Caco-2 (cell line): ENCODE results near the gene MAPRE2. TPM values are rescaled to one million over a fixed set of nuclear protein-coding genes. Genes with fewer than 3 reads are reported as not detected.

Experiments used
- BruUV-seq: library from RNA; stranded (reverse); fragments of 400-500 nt; replicated peaks from 2 replicates; lab custom pipeline; 2021; lab: Mats Ljungman, UMichigan
- CTCF ChIA-PET: fragments of 300-600 bp; sonication (Branson Sonifier 250); formaldehyde crosslinking; loops from one replicate; lab custom pipeline; 2022; ENCODE audit warnings: antibody characterized with exemption; lab: Charles Lee
- POLR2A ChIA-PET: fragments of 300-600 bp; sonication (Branson Sonifier 250); formaldehyde crosslinking; loops from one replicate; lab custom pipeline; 2022; ENCODE audit warnings: antibody characterized with exemption; lab: Charles Lee
- DNase-seq, 2 experiments: peaks; one replicate each; pipeline versions ENCODE4 v3.0.0 to v3.0.0-alpha.2; 2020 to 2022
- H3K27me3 ChIP-seq: replicated peaks from 2 replicates; pipeline ENCODE4 v1.6.0; 2011; ENCODE audit warnings: low read length; ENCODE audit not compliant: control insufficient read depth, insufficient read depth
- H3K36me3 ChIP-seq: 2 replicates; pipeline ENCODE4 v1.5.1; 2011; ENCODE audit warnings: low read length; ENCODE audit not compliant: control insufficient read depth, insufficient read depth
- H3K4me1 ChIP-seq: fragments of 250-450 bp; sonication (Bioruptor Pico); 2 replicates; pipeline ENCODE4 v1.5.1; 2020; ENCODE audit warnings: mild to moderate bottlenecking
- H3K4me3 ChIP-seq: 2 replicates; pipeline ENCODE4 v1.5.1; 2011; ENCODE audit warnings: low read depth, mild to moderate bottlenecking, control low read depth, low read length
- H3K9me3 ChIP-seq: fragments of 250-450 bp; sonication (Bioruptor Pico); 2 replicates; pipeline ENCODE4 v1.5.1; 2020; ENCODE audit warnings: mild to moderate bottlenecking, moderate library complexity
- H3K27ac Mint-ChIP-seq: one replicate; pipeline ENCODE4 v1.8.0; 2022; ENCODE audit warnings: mixed read lengths; ENCODE audit not compliant: unreplicated experiment
- H3K27me3 Mint-ChIP-seq: one replicate; pipeline ENCODE4 v1.8.0; 2022; ENCODE audit warnings: mixed read lengths; ENCODE audit not compliant: insufficient read depth, unreplicated experiment
- H3K36me3 Mint-ChIP-seq: one replicate; pipeline ENCODE4 v1.8.0; 2022; ENCODE audit warnings: mild to moderate bottlenecking, mixed read lengths; ENCODE audit not compliant: insufficient read depth, unreplicated experiment
- H3K4me1 Mint-ChIP-seq: one replicate; pipeline ENCODE4 v1.8.0; 2022; ENCODE audit warnings: low read depth, mixed read lengths; ENCODE audit not compliant: unreplicated experiment
- H3K4me3 Mint-ChIP-seq: one replicate; pipeline ENCODE4 v1.8.0; 2022; ENCODE audit warnings: mild to moderate bottlenecking, moderate library complexity, mixed read lengths; ENCODE audit not compliant: unreplicated experiment
- H3K9me3 Mint-ChIP-seq: one replicate; pipeline ENCODE4 v1.8.0; 2022; ENCODE audit warnings: mixed read lengths; ENCODE audit not compliant: unreplicated experiment
- CTCF ChIP-seq, 2 experiments: fragments of 200-600 bp in 1 of 2; IDR thresholded peaks; 1 replicate in 1 of 2; 2 replicates in 1 of 2; pipeline versions ENCODE4 v1.5.1 to v1.8.0; 2011 to 2022; ENCODE audit warnings: antibody characterized with exemption in 1 of 2, control low read depth in 1 of 2, inconsistent platforms in 1 of 2, low read depth in 1 of 2, low read length in 1 of 2, mild to moderate bottlenecking in 1 of 2, moderate library complexity in 1 of 2; ENCODE audit not compliant: insufficient read depth in 1 of 2, severe bottlenecking in 1 of 2, unreplicated experiment in 1 of 2
- intact Hi-C: fragments of 100-400 bp; cut with micrococcal nuclease; formaldehyde crosslinking; loops from one replicate; pipeline ENCODE4 v1.10.0; 2022; ENCODE audit not compliant: unreplicated experiment
- total RNA-seq: library from RNA; stranded (reverse); gene quantifications from 2 replicates; pipeline ENCODE4 v1.2.3, GENCODE V29; 2022

MAPRE2 gene
- total RNA-seq, 1 experiment from 2014 or later, result 9.3 TPM

DNA sequence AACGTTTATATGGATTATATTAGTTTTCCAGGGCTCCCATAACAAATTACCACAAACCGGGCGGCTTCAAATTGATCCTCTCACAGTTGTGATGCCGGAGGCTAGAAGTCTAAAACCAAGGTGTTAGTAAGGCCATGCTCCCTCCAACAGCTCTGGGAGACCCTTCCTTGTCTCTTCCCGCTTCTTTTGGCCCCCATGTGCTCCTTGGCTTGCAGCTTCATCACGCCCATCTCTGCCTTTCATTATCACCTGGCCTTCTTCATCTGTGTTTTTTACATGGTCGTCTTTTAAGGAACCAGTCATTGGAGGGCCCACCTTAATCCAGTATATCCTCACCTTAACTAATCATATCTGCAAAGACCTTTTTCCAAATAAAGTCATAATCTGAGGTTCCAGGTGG, 13.9 kb downstream of the MAPRE2 start:
- ChIA-PET CTCF (no interaction called here), POLR2A (no interaction called here)
- no peak for TF ChIP-seq CTCF (IDR thresholded peaks at IDR 0.05; ENCODE audit: insufficient read depth in 1 of 2, low read depth in 1 of 2, low read length in 1 of 2, severe bottlenecking in 1 of 2, unreplicated experiment in 1 of 2)
- Mint-ChIP-seq H3K36me3 (no peaks in the 10 kb centered on the region), H3K4me3 (no peak overlapping the region), H3K27me3 (no peaks in the 10 kb centered on the region), H3K9me3 (no peaks in the 10 kb centered on the region), H3K27ac (no peak overlapping the region), H3K4me1 (no peaks in the 10 kb centered on the region)
- intact Hi-C loops, result no loop called here
- Histone ChIP-seq H3K4me3 (no peak overlapping the region), H3K4me1 (no peaks in the 10 kb centered on the region), H3K36me3 (no peaks in the 10 kb centered on the region), H3K9me3 (no peaks in the 10 kb centered on the region), H3K27me3 (no peaks in the 10 kb centered on the region)
- no peak for DNase-seq
- no TSS peak for BruUV-seq

DNA sequence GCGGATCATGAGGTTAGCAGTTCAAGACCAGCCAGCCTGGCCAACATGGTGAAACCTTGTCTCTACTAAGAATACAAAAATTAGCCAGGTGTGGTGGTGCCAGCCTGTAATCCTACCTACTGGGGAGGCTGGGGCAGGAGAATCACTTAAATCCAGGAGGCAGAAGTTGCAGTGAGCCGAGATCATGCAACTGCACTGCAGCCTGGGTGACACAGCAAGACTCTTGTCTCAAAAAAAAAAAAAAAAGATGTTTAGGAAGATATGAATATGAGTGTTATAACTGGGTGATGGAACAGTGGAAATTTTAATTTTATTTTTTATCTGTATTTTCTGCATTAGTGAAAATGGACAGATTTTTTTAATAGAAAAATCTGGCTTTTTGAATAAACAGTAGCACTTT, 14.5 kb downstream of the MAPRE2 start:
- intact Hi-C loops, result no loop called here
- no peak for TF ChIP-seq CTCF (IDR thresholded peaks at IDR 0.05; ENCODE audit: insufficient read depth in 1 of 2, low read depth in 1 of 2, low read length in 1 of 2, severe bottlenecking in 1 of 2, unreplicated experiment in 1 of 2)
- Histone ChIP-seq H3K27me3 (no peaks in the 10 kb centered on the region), H3K9me3 (no peaks in the 10 kb centered on the region), H3K4me3 (no peak overlapping the region), H3K4me1 (no peaks in the 10 kb centered on the region), H3K36me3 (no peaks in the 10 kb centered on the region)
- Mint-ChIP-seq H3K27ac (no peak overlapping the region), H3K27me3 (no peaks in the 10 kb centered on the region), H3K4me3 (no peak overlapping the region), H3K36me3 (no peaks in the 10 kb centered on the region), H3K9me3 (no peaks in the 10 kb centered on the region), H3K4me1 (no peaks in the 10 kb centered on the region)
- ChIA-PET CTCF (no interaction called here), POLR2A (no interaction called here)
- BruUV-seq, result no TSS peak
- DNase-seq, result no peak

DNA sequence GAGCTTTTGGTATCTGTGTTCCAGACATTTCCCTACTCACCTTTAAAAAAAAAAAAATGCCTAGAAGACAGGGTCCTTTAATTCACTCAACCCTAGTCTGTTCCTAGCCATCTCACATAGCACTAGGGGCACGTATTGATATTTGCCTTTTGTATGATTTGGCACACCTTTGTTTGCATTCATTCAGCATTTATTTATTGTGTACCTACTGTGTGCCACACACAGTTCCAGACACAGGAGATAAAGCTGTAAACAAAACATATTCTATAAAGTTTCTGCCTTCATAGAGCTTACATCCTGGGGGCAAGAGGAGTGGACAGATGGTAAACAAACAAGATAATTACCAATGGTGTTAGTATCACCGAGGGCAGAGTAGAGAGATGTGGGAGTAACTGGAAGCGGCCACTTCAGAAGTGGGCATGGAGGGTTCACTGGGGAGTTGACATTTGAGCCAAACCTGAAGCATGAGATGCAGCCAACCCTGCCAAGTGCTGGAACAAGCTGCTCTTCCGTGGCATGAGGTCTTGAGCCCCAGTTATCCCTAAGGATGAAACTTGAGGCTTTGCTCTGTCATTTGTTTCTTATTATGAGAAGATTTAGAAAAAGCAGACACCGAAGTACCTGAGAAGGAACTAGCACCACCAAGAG, 18.2 kb downstream of the MAPRE2 start:
- H3K36me3 Mint-ChIP-seq, result no peaks in the 10 kb centered on the region
- no TSS peak for BruUV-seq
- no peak for TF ChIP-seq CTCF (IDR thresholded peaks at IDR 0.05; ENCODE audit: insufficient read depth in 1 of 2, low read depth in 1 of 2, low read length in 1 of 2, severe bottlenecking in 1 of 2, unreplicated experiment in 1 of 2)
- no peaks in the 10 kb centered on the region for H3K27me3 Mint-ChIP-seq
- no peaks in the 10 kb centered on the region for H3K9me3 Mint-ChIP-seq
- DNase-seq, result no peak
- H3K4me1 ChIP-seq, result no peaks in the 10 kb centered on the region
- no peaks in the 10 kb centered on the region for H3K36me3 ChIP-seq
- H3K4me3 ChIP-seq, result no peak overlapping the region
- CTCF ChIA-PET, result no interaction called here
- H3K9me3 ChIP-seq, result no peaks in the 10 kb centered on the region
- no peak overlapping the region for H3K27ac Mint-ChIP-seq
- POLR2A ChIA-PET, result no interaction called here
- no peak overlapping the region for H3K4me3 Mint-ChIP-seq
- intact Hi-C loops, result no loop called here
- H3K4me1 Mint-ChIP-seq, result no peaks in the 10 kb centered on the region
- H3K27me3 ChIP-seq, result no peaks in the 10 kb centered on the region
